H9 (cell line): ENCODE results near the gene FMN1. TPM values are rescaled to one million over a fixed set of nuclear protein-coding genes. Genes with fewer than 3 reads are reported as not detected.

ENCODE experiments used
- DNase-seq: peaks from one replicate; pipeline ENCODE4 v3.0.0-alpha.2; 2017
- H2AFZ ChIP-seq: one replicate; pipeline ENCODE4 v1.6.1; 2013; ENCODE audit warnings: mild to moderate bottlenecking, low read length, control low read depth, moderate library complexity
- H2AK5ac ChIP-seq: 2 replicates; pipeline ENCODE4 v1.6.1; 2013; ENCODE audit warnings: low read length, control low read depth, mixed read lengths; ENCODE audit not compliant: insufficient read length
- H2BK120ac ChIP-seq: one replicate; pipeline ENCODE4 v1.6.1; 2013; ENCODE audit warnings: low read depth, mild to moderate bottlenecking, low read length, control low read depth, inconsistent platforms; ENCODE audit not compliant: poor library complexity, severe bottlenecking
- H2BK12ac ChIP-seq: 2 replicates; pipeline ENCODE4 v1.6.1; 2013; ENCODE audit warnings: low read length, control low read depth, mixed read lengths, low read depth; ENCODE audit not compliant: insufficient read length
- H2BK15ac ChIP-seq: 2 replicates; pipeline ENCODE4 v1.6.1; 2013; ENCODE audit warnings: low read depth, low read length, control low read depth
- H2BK20ac ChIP-seq: one replicate; pipeline ENCODE4 v1.6.1; 2013; ENCODE audit warnings: low read depth, mild to moderate bottlenecking, low read length, control low read depth, inconsistent platforms; ENCODE audit not compliant: poor library complexity, severe bottlenecking
- H2BK5ac ChIP-seq: 2 replicates; pipeline ENCODE4 v1.6.1; 2013; ENCODE audit warnings: low read length, control low read depth, mixed read lengths; ENCODE audit not compliant: insufficient read length
- H3K14ac ChIP-seq: 2 replicates; pipeline ENCODE4 v1.6.1; 2013; ENCODE audit warnings: low read length, control low read depth; ENCODE audit not compliant: insufficient read depth
- H3K18ac ChIP-seq: 2 replicates; pipeline ENCODE4 v1.6.1; 2013; ENCODE audit warnings: low read depth, mild to moderate bottlenecking, mixed read lengths, low read length, control low read depth; ENCODE audit not compliant: insufficient read length
- H3K23ac ChIP-seq: 2 replicates; pipeline ENCODE4 v1.6.1; 2013; ENCODE audit warnings: low read length, control low read depth, mixed read lengths, low read depth; ENCODE audit not compliant: insufficient read length
- H3K23me2 ChIP-seq: 2 replicates; pipeline ENCODE4 v1.6.1; 2013; ENCODE audit warnings: low read depth, mild to moderate bottlenecking, mixed read lengths, low read length, control low read depth; ENCODE audit not compliant: insufficient read length, poor library complexity, severe bottlenecking
- H3K27ac ChIP-seq: 2 replicates; pipeline ENCODE4 v1.5.1; 2013; ENCODE audit warnings: low read length, control low read depth, mixed read lengths, low read depth; ENCODE audit not compliant: insufficient read length
- H3K27me3 ChIP-seq: 2 replicates; pipeline ENCODE4 v1.6.1; 2013; ENCODE audit warnings: low read length, control low read depth, inconsistent platforms; ENCODE audit not compliant: insufficient read depth
- H3K4ac ChIP-seq: 2 replicates; pipeline ENCODE4 v1.6.1; 2013; ENCODE audit warnings: low read depth, mild to moderate bottlenecking, control low read depth, inconsistent platforms, low read length, moderate library complexity
- H3K4me1 ChIP-seq: 2 replicates; pipeline ENCODE4 v1.6.1; 2013; ENCODE audit warnings: low read length, control low read depth, inconsistent platforms; ENCODE audit not compliant: insufficient read depth
- H3K4me2 ChIP-seq: 2 replicates; pipeline ENCODE4 v1.6.1; 2013; ENCODE audit warnings: low read length, control low read depth, mixed read lengths; ENCODE audit not compliant: insufficient read length, insufficient read depth
- H3K56ac ChIP-seq: 2 replicates; pipeline ENCODE4 v1.6.1; 2013; ENCODE audit warnings: low read depth, mild to moderate bottlenecking, mixed read lengths, low read length, control low read depth; ENCODE audit not compliant: insufficient read length
- H3K79me1 ChIP-seq: 2 replicates; pipeline ENCODE4 v1.6.1; 2013; ENCODE audit warnings: low read depth, mild to moderate bottlenecking, moderate library complexity, low read length, control low read depth, inconsistent platforms; ENCODE audit not compliant: insufficient read depth, poor library complexity, severe bottlenecking
- H3K79me2 ChIP-seq: 2 replicates; pipeline ENCODE4 v1.6.1; 2013; ENCODE audit warnings: low read length, control low read depth, inconsistent platforms; ENCODE audit not compliant: insufficient read depth
- H3K9ac ChIP-seq: 2 replicates; pipeline ENCODE4 v1.6.1; 2013; ENCODE audit warnings: low read length, control low read depth, mixed read lengths; ENCODE audit not compliant: insufficient read length; ENCODE audit errors: extremely low read depth
- H3K9me3 ChIP-seq: one replicate; pipeline ENCODE4 v1.6.1; 2013; ENCODE audit warnings: low read depth, low read length, inconsistent platforms; ENCODE audit not compliant: control insufficient read depth
- H3T11ph ChIP-seq: one replicate; pipeline ENCODE4 v1.6.1; 2013; ENCODE audit warnings: mild to moderate bottlenecking, low read length, control low read depth, inconsistent platforms
- H4K20me1 ChIP-seq: one replicate; pipeline ENCODE4 v1.6.1; 2013; ENCODE audit not compliant: control insufficient read depth, insufficient read length, insufficient read depth
- H4K5ac ChIP-seq: 2 replicates; pipeline ENCODE4 v1.6.1; 2013; ENCODE audit warnings: low read depth, mild to moderate bottlenecking, mixed read lengths, low read length, control low read depth; ENCODE audit not compliant: insufficient read length
- H4K8ac ChIP-seq: replicated peaks from 2 replicates; pipeline ENCODE4 v1.6.1; 2013; ENCODE audit warnings: low read length, control low read depth, mixed read lengths, low read depth; ENCODE audit not compliant: insufficient read length
- H4K91ac ChIP-seq: 2 replicates; pipeline ENCODE4 v1.6.1; 2013; ENCODE audit warnings: low read depth, mild to moderate bottlenecking, moderate library complexity, mixed read lengths, low read length, control low read depth; ENCODE audit not compliant: insufficient read length
- H3K27ac Mint-ChIP-seq, 3 experiments: 2 replicates in 2 of 3; 3 replicates in 1 of 3; pipeline ENCODE4 v1.8.0; 2020 to 2021; ENCODE audit warnings: mixed read lengths in 3 of 3, mild to moderate bottlenecking in 1 of 3, moderate library complexity in 1 of 3
- H3K27me3 Mint-ChIP-seq: 2 replicates; pipeline ENCODE4 v1.8.0; 2021; ENCODE audit warnings: low read depth, mild to moderate bottlenecking, moderate library complexity, mixed read lengths
- H3K36me3 Mint-ChIP-seq, 3 experiments: 2 replicates in 2 of 3; 3 replicates in 1 of 3; pipeline ENCODE4 v1.8.0; 2020 to 2021; ENCODE audit warnings: low read depth in 3 of 3, mixed read lengths in 3 of 3; ENCODE audit not compliant: insufficient read depth in 1 of 3
- H3K4me1 Mint-ChIP-seq, 2 experiments: 2 replicates each; pipeline ENCODE4 v1.8.0; 2020; ENCODE audit warnings: mixed read lengths in 2 of 2
- H3K4me3 Mint-ChIP-seq, 2 experiments: 2 replicates in 1 of 2; 3 replicates in 1 of 2; pipeline ENCODE4 v1.8.0; 2020 to 2021; ENCODE audit warnings: mild to moderate bottlenecking in 2 of 2, mixed read lengths in 2 of 2, moderate library complexity in 1 of 2
- H3K9me3 Mint-ChIP-seq, 2 experiments: 2 replicates in 1 of 2; 3 replicates in 1 of 2; pipeline ENCODE4 v1.8.0; 2020; ENCODE audit warnings: mild to moderate bottlenecking in 2 of 2, mixed read lengths in 2 of 2, moderate library complexity in 1 of 2
- WGBS: extraction: QIAGEN DNeasy Blood & Tissue Kit; methylation state at CpG from one replicate; pipeline ENCODE4 v1.1.7; 2013; ENCODE audit warnings: missing lambda C conversion rate, low lambda C conversion rate, mixed read lengths; ENCODE audit not compliant: insufficient read length; ENCODE audit errors: extremely low coverage; 5-methylcytosine and 5-hydroxymethylcytosine counted together
- total RNA-seq: library from RNA; stranded (reverse); gene quantifications from 2 replicates; pipeline ENCODE4 v1.2.1, GENCODE V29; 2021
- TF ChIP-seq, protein P1 (sequence below): fragments of 200-600 bp; sonication (generic); conservative IDR thresholded peaks from 3 replicates; pipeline ENCODE4 v1.8.0; 2021; ENCODE audit warnings: antibody characterized with exemption, mild to moderate bottlenecking

FMN1 gene
- total RNA-seq, 1 experiment from 2014 or later: 1.9 TPM

DNA sequence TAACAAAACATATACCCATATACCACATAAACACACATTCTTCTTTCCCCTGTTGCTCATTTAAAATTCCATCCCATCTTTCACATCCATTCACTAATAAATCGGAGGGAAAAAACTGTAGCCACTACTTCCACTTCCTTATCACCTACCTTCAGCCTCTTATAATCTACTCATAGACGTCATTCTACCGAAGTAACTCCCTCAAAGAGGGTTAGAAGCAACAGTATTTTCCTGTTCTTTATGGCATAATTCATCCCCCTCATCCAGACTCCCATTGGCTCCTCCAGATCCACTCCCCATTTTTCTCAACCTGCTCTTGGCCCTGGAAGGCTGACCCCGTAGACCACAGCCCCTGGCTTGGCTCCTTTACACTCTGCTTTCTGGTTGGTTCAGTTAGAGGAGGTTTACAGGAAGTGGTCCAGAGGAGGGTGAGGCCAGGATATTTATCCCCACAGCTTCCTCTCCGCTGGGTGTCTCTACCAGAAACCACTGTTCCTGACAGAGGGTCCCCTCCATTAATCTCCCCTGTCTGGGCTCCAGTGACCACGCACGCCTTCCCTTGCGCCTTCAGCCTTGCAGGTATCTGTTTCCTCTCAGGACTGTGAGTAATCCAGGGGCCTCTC, 46.3 kb downstream of the FMN1 start:
- H3K79me1 ChIP-seq: no peaks in the 10 kb centered on the region
- no peaks in the 10 kb centered on the region for H3K9me3 ChIP-seq
- H3K27me3 Mint-ChIP-seq: no peaks in the 10 kb centered on the region
- no peak overlapping the region for H2BK15ac ChIP-seq
- no peaks in the 10 kb centered on the region; the same call in 1 of the 2 replicates for H3K4me1 ChIP-seq
- H3K56ac ChIP-seq: no peak overlapping the region
- no peak overlapping the region for H4K8ac ChIP-seq
- no peaks in the 10 kb centered on the region; a peak in 1 of 7 replicates for H3K36me3 Mint-ChIP-seq
- H4K20me1 ChIP-seq: no peaks in the 10 kb centered on the region
- no peak overlapping the region for H3K4me3 Mint-ChIP-seq
- DNase-seq: no peak
- no peak overlapping the region for H4K91ac ChIP-seq
- no peaks in the 10 kb centered on the region for H3K79me2 ChIP-seq
- no peak overlapping the region for H3K9ac ChIP-seq
- H2BK12ac ChIP-seq: no peak overlapping the region
- H4K5ac ChIP-seq: no peak overlapping the region
- H3T11ph ChIP-seq: no peak overlapping the region
- H3K23me2 ChIP-seq: no peaks in the 10 kb centered on the region
- H2BK120ac ChIP-seq: no peak overlapping the region
- H3K4me1 Mint-ChIP-seq: peaks cover 23 to 26% of the 10 kb centered on the region in 2 experiments
- WGBS: no CpG with 5 or more reads among the region's 8 CpGs
- TF ChIP-seq, protein P1, sequence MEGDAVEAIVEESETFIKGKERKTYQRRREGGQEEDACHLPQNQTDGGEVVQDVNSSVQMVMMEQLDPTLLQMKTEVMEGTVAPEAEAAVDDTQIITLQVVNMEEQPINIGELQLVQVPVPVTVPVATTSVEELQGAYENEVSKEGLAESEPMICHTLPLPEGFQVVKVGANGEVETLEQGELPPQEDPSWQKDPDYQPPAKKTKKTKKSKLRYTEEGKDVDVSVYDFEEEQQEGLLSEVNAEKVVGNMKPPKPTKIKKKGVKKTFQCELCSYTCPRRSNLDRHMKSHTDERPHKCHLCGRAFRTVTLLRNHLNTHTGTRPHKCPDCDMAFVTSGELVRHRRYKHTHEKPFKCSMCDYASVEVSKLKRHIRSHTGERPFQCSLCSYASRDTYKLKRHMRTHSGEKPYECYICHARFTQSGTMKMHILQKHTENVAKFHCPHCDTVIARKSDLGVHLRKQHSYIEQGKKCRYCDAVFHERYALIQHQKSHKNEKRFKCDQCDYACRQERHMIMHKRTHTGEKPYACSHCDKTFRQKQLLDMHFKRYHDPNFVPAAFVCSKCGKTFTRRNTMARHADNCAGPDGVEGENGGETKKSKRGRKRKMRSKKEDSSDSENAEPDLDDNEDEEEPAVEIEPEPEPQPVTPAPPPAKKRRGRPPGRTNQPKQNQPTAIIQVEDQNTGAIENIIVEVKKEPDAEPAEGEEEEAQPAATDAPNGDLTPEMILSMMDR: no peak
- no peak overlapping the region for H3K18ac ChIP-seq
- no peak overlapping the region for H2AFZ ChIP-seq
- no peak overlapping the region for H3K23ac ChIP-seq
- no peak overlapping the region for H3K4me2 ChIP-seq
- no peak overlapping the region for H2AK5ac ChIP-seq
- no peaks in the 10 kb centered on the region for H3K27me3 ChIP-seq
- no peak overlapping the region for H2BK5ac ChIP-seq
- no peak overlapping the region for H3K27ac ChIP-seq
- no peaks in the 10 kb centered on the region for H3K9me3 Mint-ChIP-seq
- no peak overlapping the region for H3K4ac ChIP-seq
- H3K14ac ChIP-seq: no peak overlapping the region
- H3K27ac Mint-ChIP-seq: peak overlapping the region in 1 of 3 experiments; percentile 19; a peak in 1 of 7 replicates
- H2BK20ac ChIP-seq: no peak overlapping the region
